ENCODE measurements around the gene CAD.

DNA sequence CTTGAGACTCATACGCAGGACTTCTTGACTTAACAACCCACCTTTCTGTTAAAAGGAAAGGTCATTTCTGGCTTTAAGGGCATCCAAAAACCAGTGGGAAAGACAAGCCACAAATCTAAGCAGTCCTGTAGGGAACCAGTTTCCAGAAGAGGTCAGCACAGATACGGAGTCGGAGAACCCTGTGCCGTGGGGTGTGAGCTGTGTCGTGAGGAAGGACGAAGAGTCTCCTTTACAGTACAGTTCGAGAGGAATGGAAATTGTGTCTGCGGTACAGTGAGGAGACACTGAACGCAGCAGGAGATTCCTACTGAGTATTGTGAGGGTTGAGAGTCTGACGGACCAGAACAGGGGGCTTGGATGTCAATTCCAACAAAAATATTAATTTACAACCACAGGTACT is 27.9 kb downstream of the CAD start:
- TF ChIP-seq, protein P1, sequence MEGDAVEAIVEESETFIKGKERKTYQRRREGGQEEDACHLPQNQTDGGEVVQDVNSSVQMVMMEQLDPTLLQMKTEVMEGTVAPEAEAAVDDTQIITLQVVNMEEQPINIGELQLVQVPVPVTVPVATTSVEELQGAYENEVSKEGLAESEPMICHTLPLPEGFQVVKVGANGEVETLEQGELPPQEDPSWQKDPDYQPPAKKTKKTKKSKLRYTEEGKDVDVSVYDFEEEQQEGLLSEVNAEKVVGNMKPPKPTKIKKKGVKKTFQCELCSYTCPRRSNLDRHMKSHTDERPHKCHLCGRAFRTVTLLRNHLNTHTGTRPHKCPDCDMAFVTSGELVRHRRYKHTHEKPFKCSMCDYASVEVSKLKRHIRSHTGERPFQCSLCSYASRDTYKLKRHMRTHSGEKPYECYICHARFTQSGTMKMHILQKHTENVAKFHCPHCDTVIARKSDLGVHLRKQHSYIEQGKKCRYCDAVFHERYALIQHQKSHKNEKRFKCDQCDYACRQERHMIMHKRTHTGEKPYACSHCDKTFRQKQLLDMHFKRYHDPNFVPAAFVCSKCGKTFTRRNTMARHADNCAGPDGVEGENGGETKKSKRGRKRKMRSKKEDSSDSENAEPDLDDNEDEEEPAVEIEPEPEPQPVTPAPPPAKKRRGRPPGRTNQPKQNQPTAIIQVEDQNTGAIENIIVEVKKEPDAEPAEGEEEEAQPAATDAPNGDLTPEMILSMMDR (IDR thresholded peaks at IDR 0.05 in 8 of 11, conservative IDR thresholded peaks at IDR 0.05 in 3 of 11), result no peak
- TF ChIP-seq POLR2AphosphoS5 (IDR thresholded peaks at IDR 0.05) (no peak), POLR2A (IDR thresholded peaks at IDR 0.05) (no peak)

All from spleen (tissue), 7 donors.